ENCODE measurements around the gene NKAIN1. TPM values are rescaled to one million over a fixed set of nuclear protein-coding genes. Genes with fewer than 3 reads are reported as not detected.

Gene NKAIN1
- total RNA-seq, 1 experiment from 2014 or later: 1.1 TPM

DNA sequence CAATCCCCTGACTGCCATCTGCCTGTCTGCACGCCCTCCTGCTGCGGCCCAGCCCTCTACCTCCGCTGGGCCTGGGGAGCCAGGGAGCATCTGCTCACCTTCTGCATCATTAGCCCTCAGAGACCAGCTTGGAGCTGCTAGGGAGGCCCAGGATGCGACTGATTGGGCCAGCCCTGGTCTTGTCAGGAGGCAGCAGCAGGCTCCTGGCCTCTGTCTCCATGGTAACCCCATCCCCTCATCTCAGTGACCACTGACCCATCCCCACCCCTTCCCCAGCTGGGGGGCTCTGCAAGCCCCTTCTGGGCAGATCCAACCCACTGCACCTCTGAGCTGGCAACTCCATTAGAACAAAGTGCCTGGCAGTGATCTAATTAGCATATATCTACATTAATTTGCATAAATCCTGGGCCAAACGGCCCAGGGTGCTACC, 37.7 kb downstream of the NKAIN1 start:
- no peak for ATAC-seq
- POLR2A ChIA-PET: no interaction called here
- RAD21 ChIA-PET (ENCODE audit: low non-redundant PET in 1 of 2, low total read pairs in 2 of 2, uncharacterized antibody in 2 of 2, unreplicated experiment in 2 of 2): no interaction called here
- Histone ChIP-seq H3K79me2 (ENCODE audit: insufficient read depth, low read length) (no peaks in the 10 kb centered on the region), H3K36me3 (ENCODE audit: control insufficient read depth in 1 of 2, insufficient read depth in 2 of 2, low read length in 2 of 2) (no peaks in the 10 kb centered on the region), H3K27me3 (ENCODE audit: insufficient read depth, low read length) (no peaks in the 10 kb centered on the region), H2AFZ (ENCODE audit: low read depth, low read length, poor library complexity, severe bottlenecking) (no peak overlapping the region), H3K9ac (ENCODE audit: low read length) (no peak overlapping the region), H3K27ac (ENCODE audit: low read depth, low read length) (no peak overlapping the region), H3K9me2 (ENCODE audit: insufficient read depth) (no peaks in the 10 kb centered on the region), H4K20me1 (ENCODE audit: insufficient read depth) (no peaks in the 10 kb centered on the region), H3K9me3 (ENCODE audit: control insufficient read depth in 1 of 2, insufficient read depth in 1 of 2, low read depth in 1 of 2, low read length in 2 of 2) (no peaks in the 10 kb centered on the region), H3K4me1 (ENCODE audit: control insufficient read depth in 1 of 2, insufficient read depth in 2 of 2, low read length in 2 of 2) (no peaks in the 10 kb centered on the region), H3K4me3 (replicated peaks in 1 of 2; ENCODE audit: low read depth in 1 of 2, low read length in 2 of 2) (no peak overlapping the region), H3K4me2 (ENCODE audit: low read length) (no peak overlapping the region)
- BruUV-seq (replicated peaks): no TSS peak
- TF ChIP-seq EZH2 (IDR thresholded peaks at IDR 0.05) (no peak), JUND (IDR thresholded peaks at IDR 0.05) (no peak), FOSL1 (IDR thresholded peaks at IDR 0.05; ENCODE audit: low read depth) (no peak)
- TF ChIP-seq, protein P1, sequence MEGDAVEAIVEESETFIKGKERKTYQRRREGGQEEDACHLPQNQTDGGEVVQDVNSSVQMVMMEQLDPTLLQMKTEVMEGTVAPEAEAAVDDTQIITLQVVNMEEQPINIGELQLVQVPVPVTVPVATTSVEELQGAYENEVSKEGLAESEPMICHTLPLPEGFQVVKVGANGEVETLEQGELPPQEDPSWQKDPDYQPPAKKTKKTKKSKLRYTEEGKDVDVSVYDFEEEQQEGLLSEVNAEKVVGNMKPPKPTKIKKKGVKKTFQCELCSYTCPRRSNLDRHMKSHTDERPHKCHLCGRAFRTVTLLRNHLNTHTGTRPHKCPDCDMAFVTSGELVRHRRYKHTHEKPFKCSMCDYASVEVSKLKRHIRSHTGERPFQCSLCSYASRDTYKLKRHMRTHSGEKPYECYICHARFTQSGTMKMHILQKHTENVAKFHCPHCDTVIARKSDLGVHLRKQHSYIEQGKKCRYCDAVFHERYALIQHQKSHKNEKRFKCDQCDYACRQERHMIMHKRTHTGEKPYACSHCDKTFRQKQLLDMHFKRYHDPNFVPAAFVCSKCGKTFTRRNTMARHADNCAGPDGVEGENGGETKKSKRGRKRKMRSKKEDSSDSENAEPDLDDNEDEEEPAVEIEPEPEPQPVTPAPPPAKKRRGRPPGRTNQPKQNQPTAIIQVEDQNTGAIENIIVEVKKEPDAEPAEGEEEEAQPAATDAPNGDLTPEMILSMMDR (IDR thresholded peaks at IDR 0.05 in 2 of 3, conservative IDR thresholded peaks at IDR 0.05 in 1 of 3; ENCODE audit: borderline replicate concordance in 1 of 3, insufficient read depth in 1 of 3, low read depth in 2 of 3, low read length in 2 of 3): no peak
- intact Hi-C loops (cut with micrococcal nuclease): no loop called here
- DNase-seq (ENCODE audit: low read depth, low spot score): no peak
- CTCF ChIA-PET: interaction anchor here (1.1 kb wide), 1 partner anchor 17 kb away, joined by 4 read pairs; no protein-coding TSS in a partner anchor

DNA sequence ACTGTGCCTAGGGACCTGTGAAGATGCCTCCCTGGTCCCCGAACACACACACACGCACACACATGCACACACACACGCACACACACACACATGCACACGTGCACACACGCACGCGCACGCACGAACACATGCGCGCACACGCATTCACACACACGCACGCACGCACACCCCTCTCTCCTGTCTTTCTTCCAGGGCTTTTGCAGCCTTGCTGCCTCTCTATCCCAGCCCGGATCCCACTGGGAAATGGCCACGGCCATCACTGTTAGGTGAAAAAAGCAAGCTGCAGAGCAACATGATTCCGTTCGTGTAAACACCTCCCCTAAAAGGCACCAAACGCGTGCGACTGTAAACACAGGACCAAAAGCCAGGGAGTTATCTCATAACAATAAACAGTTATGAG, 39.7 kb downstream of the NKAIN1 start:
- no peak overlapping the region for H2AFZ ChIP-seq (ENCODE audit: low read depth, low read length, poor library complexity, severe bottlenecking)
- no peaks in the 10 kb centered on the region for H3K9me3 ChIP-seq (ENCODE audit: control insufficient read depth in 1 of 2, insufficient read depth in 1 of 2, low read depth in 1 of 2, low read length in 2 of 2)
- POLR2A ChIA-PET: no interaction called here
- TF ChIP-seq EZH2phosphoT487 (IDR thresholded peaks at IDR 0.05; ENCODE audit: borderline replicate concordance): no peak
- no peak for TF ChIP-seq SP1 (IDR thresholded peaks at IDR 0.05; ENCODE audit: low read depth)
- TF ChIP-seq ELF1 (IDR thresholded peaks at IDR 0.05; ENCODE audit: borderline replicate concordance, low read depth): no peak
- no peak for TF ChIP-seq EZH2 (IDR thresholded peaks at IDR 0.05)
- no peak for TF ChIP-seq JUND (IDR thresholded peaks at IDR 0.05)
- TF ChIP-seq POLR2A (IDR thresholded peaks at IDR 0.05; ENCODE audit: borderline replicate concordance, extremely low read depth, insufficient read depth, insufficient read length): no peak
- TF ChIP-seq, protein P1 (IDR thresholded peaks at IDR 0.05 in 2 of 3, conservative IDR thresholded peaks at IDR 0.05 in 1 of 3; ENCODE audit: borderline replicate concordance in 1 of 3, insufficient read depth in 1 of 3, low read depth in 2 of 3, low read length in 2 of 3): no peak
- TF ChIP-seq FOSL1 (IDR thresholded peaks at IDR 0.05; ENCODE audit: low read depth): no peak
- TF ChIP-seq TCF7L2 (IDR thresholded peaks at IDR 0.05; ENCODE audit: borderline replicate concordance, extremely low read depth, insufficient read depth, insufficient read length): no peak
- TF ChIP-seq SIN3A (IDR thresholded peaks at IDR 0.05; ENCODE audit: low read depth): no peak
- TF ChIP-seq POLR2AphosphoS5 (IDR thresholded peaks at IDR 0.05; ENCODE audit: low read depth, low read length): no peak
- TF ChIP-seq ZFX (IDR thresholded peaks at IDR 0.05): no peak
- TF ChIP-seq CEBPB (IDR thresholded peaks at IDR 0.05; ENCODE audit: low read depth): no peak
- no peak for TF ChIP-seq ZNF274 (IDR thresholded peaks at IDR 0.05; ENCODE audit: low read depth, low read length)
- TF ChIP-seq, protein P2, sequence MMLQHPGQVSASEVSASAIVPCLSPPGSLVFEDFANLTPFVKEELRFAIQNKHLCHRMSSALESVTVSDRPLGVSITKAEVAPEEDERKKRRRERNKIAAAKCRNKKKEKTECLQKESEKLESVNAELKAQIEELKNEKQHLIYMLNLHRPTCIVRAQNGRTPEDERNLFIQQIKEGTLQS (IDR thresholded peaks at IDR 0.05): no peak
- BruUV-seq (replicated peaks): no TSS peak
- no peaks in the 10 kb centered on the region for H3K27me3 ChIP-seq (ENCODE audit: insufficient read depth, low read length)
- no peak overlapping the region for H3K27ac ChIP-seq (ENCODE audit: low read depth, low read length)
- no peak overlapping the region for H3K4me2 ChIP-seq (ENCODE audit: low read length)
- CTCF ChIA-PET: no interaction called here
- no peaks in the 10 kb centered on the region for H3K9me2 ChIP-seq (ENCODE audit: insufficient read depth)
- no peak overlapping the region for H3K4me3 ChIP-seq (replicated peaks in 1 of 2; ENCODE audit: low read depth in 1 of 2, low read length in 2 of 2)
- ATAC-seq: no peak
- no peaks in the 10 kb centered on the region for H3K36me3 ChIP-seq (ENCODE audit: control insufficient read depth in 1 of 2, insufficient read depth in 2 of 2, low read length in 2 of 2)
- intact Hi-C loops (cut with micrococcal nuclease): no loop called here
- no peaks in the 10 kb centered on the region for H4K20me1 ChIP-seq (ENCODE audit: insufficient read depth)
- H3K4me1 ChIP-seq (ENCODE audit: control insufficient read depth in 1 of 2, insufficient read depth in 2 of 2, low read length in 2 of 2): no peaks in the 10 kb centered on the region
- DNase-seq (ENCODE audit: low read depth, low spot score): no peak
- RAD21 ChIA-PET (ENCODE audit: low non-redundant PET in 1 of 2, low total read pairs in 2 of 2, uncharacterized antibody in 2 of 2, unreplicated experiment in 2 of 2): no interaction called here
- no peak overlapping the region for H3K9ac ChIP-seq (ENCODE audit: low read length)
- H3K79me2 ChIP-seq (ENCODE audit: insufficient read depth, low read length): no peaks in the 10 kb centered on the region
